WTC11 (cell line): ENCODE measurements around the gene MMP3. TPM values are rescaled to one million over a fixed set of nuclear protein-coding genes. Genes with fewer than 3 reads are reported as not detected.

ENCODE experiments used
- ATAC-seq: fragments of 200-7000 bp; cut with Tn5 transposase; 2 replicates; pipeline ENCODE4 v1.10.0; 2021; ENCODE audit warnings: mild to moderate bottlenecking, moderate library complexity
- CTCF ChIA-PET: fragments of 300-600 bp; sonication (Branson Sonifier 250); formaldehyde crosslinking; loops from one replicate; lab custom pipeline; 2021; ENCODE audit warnings: antibody characterized with exemption; lab: Charles Lee
- POLR2A ChIA-PET: fragments of 350-600 bp; sonication (Branson Sonifier 250); formaldehyde crosslinking; loops from one replicate; lab custom pipeline; 2021; ENCODE audit warnings: antibody characterized with exemption; lab: Charles Lee
- DNase-seq: peaks from one replicate; pipeline ENCODE4 v3.0.0; 2021; ENCODE audit warnings: low spot score
- H3K27ac Mint-ChIP-seq: 2 replicates; pipeline ENCODE4 v1.8.0; 2021; ENCODE audit warnings: mixed read lengths
- H3K27me3 Mint-ChIP-seq: 2 replicates; pipeline ENCODE4 v1.8.0; 2021; ENCODE audit warnings: low read depth, mild to moderate bottlenecking, moderate library complexity, mixed read lengths
- H3K36me3 Mint-ChIP-seq: 2 replicates; pipeline ENCODE4 v1.8.0; 2021; ENCODE audit warnings: mixed read lengths
- H3K4me1 Mint-ChIP-seq: 2 replicates; pipeline ENCODE4 v1.8.0; 2022; ENCODE audit warnings: mixed read lengths
- H3K4me3 Mint-ChIP-seq: 2 replicates; pipeline ENCODE4 v1.8.0; 2021; ENCODE audit warnings: mild to moderate bottlenecking, moderate library complexity, mixed read lengths
- H3K9me3 Mint-ChIP-seq: 2 replicates; pipeline ENCODE4 v1.8.0; 2021; ENCODE audit warnings: mixed read lengths
- AR ChIP-seq: fragments of 250-450 bp; sonication (Bioruptor Pico); IDR thresholded peaks from 2 replicates; pipeline ENCODE4 v1.9.0; 2021; ENCODE audit warnings: mild to moderate bottlenecking
- CREM ChIP-seq: sonication (generic); formaldehyde crosslinking; IDR thresholded peaks from 2 replicates; pipeline ENCODE4 v1.8.1; 2022; ENCODE audit warnings: mild to moderate bottlenecking, missing genetic modification reagents, moderate library complexity
- ERG ChIP-seq: fragments of 250-450 bp; sonication (Bioruptor Pico); IDR thresholded peaks from 2 replicates; pipeline ENCODE4 v1.8.0; 2021; ENCODE audit warnings: mild to moderate bottlenecking
- FOXJ3 ChIP-seq: sonication (generic); formaldehyde crosslinking; IDR thresholded peaks from 2 replicates; pipeline ENCODE4 v1.9.0; 2021; ENCODE audit warnings: missing genetic modification reagents, mild to moderate bottlenecking, borderline replicate concordance
- HMGA2 ChIP-seq: fragments of 250-450 bp; sonication (Bioruptor Pico); IDR thresholded peaks from 2 replicates; pipeline ENCODE4 v1.4.0; 2021; ENCODE audit warnings: mild to moderate bottlenecking, moderate library complexity
- IRF2 ChIP-seq: sonication (generic); formaldehyde crosslinking; IDR thresholded peaks from 2 replicates; pipeline ENCODE4 v1.8.0; 2022; ENCODE audit warnings: low read depth, missing genetic modification reagents, borderline replicate concordance
- JAZF1 ChIP-seq: fragments of 250-450 bp; sonication (Bioruptor Pico); IDR thresholded peaks from 2 replicates; pipeline ENCODE4 v1.9.0; 2021; ENCODE audit warnings: moderate library complexity, mild to moderate bottlenecking, inconsistent platforms
- NR2C2 ChIP-seq: sonication (generic); formaldehyde crosslinking; IDR thresholded peaks from 2 replicates; pipeline ENCODE4 v1.8.0; 2022; ENCODE audit warnings: mild to moderate bottlenecking, missing genetic modification reagents
- RORB ChIP-seq: fragments of 250-450 bp; sonication (Bioruptor Pico); IDR thresholded peaks from 2 replicates; pipeline ENCODE4 v1.9.0; 2021; ENCODE audit warnings: mild to moderate bottlenecking
- SMAD3 ChIP-seq: sonication (generic); formaldehyde crosslinking; IDR thresholded peaks from 2 replicates; pipeline ENCODE4 v1.8.0; 2022; ENCODE audit warnings: missing genetic modification reagents, mild to moderate bottlenecking, borderline replicate concordance
- ZMAT4 ChIP-seq: fragments of 250-450 bp; sonication (Bioruptor Pico); IDR thresholded peaks from 2 replicates; pipeline ENCODE4 v1.9.0; 2021; ENCODE audit warnings: mild to moderate bottlenecking
- ZNF416 ChIP-seq: fragments of 250-450 bp; sonication (Bioruptor Pico); IDR thresholded peaks from 2 replicates; pipeline ENCODE4 v1.9.0; 2021; ENCODE audit warnings: mild to moderate bottlenecking, inconsistent platforms
- ZNF671 ChIP-seq: fragments of 250-450 bp; sonication (Bioruptor Pico); IDR thresholded peaks from 2 replicates; pipeline ENCODE4 v1.8.0; 2021; ENCODE audit warnings: mild to moderate bottlenecking
- ZSCAN18 ChIP-seq: fragments of 250-450 bp; sonication (Bioruptor Pico); IDR thresholded peaks from 2 replicates; pipeline ENCODE4 v2.1.2; 2022; ENCODE audit warnings: mild to moderate bottlenecking, moderate library complexity
- total RNA-seq: library from RNA; stranded (reverse); gene quantifications from 3 replicates; pipeline ENCODE4 v1.2.3, GENCODE V29; 2021

MMP3 gene
- total RNA-seq, 1 experiment from 2014 or later, result not detected

GRCh38 chr11:102791271-102792036 lies 52.0 kb downstream of the MMP3 start:
- H3K27ac Mint-ChIP-seq, result no peak overlapping the region
- H3K4me3 Mint-ChIP-seq, result no peak overlapping the region
- no peaks in the 10 kb centered on the region for H3K36me3 Mint-ChIP-seq
- no peaks in the 10 kb centered on the region for H3K27me3 Mint-ChIP-seq
- ATAC-seq (no peak), DNase-seq (no peak)
- ChIA-PET POLR2A (no interaction called here), CTCF (interaction anchor here (1.2 kb wide), 1 partner anchor 125 kb away, joined by 4 read pairs; no protein-coding TSS in a partner anchor)
- H3K4me1 Mint-ChIP-seq, result peaks cover 2% of the 10 kb centered on the region; the same call in 1 of the 2 replicates
- H3K9me3 Mint-ChIP-seq, result no peaks in the 10 kb centered on the region
- TF ChIP-seq ZMAT4 (CRISPR knock-in tag) (no peak), ZNF416 (CRISPR knock-in tag) (no peak), CREM (CRISPR knock-in tag) (no peak), ERG (CRISPR knock-in tag) (no peak), ZSCAN18 (CRISPR knock-in tag) (no peak), HMGA2 (no peak), AR (CRISPR knock-in tag) (no peak), JAZF1 (no peak), IRF2 (CRISPR knock-in tag) (no peak)

GRCh38 chr11:102788334-102788995 lies 54.9 kb downstream of the MMP3 start:
- ChIA-PET CTCF (interaction anchor here (1.2 kb wide), 1 partner anchor 19 kb away, joined by 4 read pairs; no protein-coding TSS in a partner anchor), POLR2A (no interaction called here)
- Mint-ChIP-seq H3K27me3 (no peaks in the 10 kb centered on the region), H3K9me3 (peaks cover 7% of the 10 kb centered on the region), H3K27ac (no peak overlapping the region), H3K4me3 (no peak overlapping the region), H3K36me3 (no peaks in the 10 kb centered on the region), H3K4me1 (no peaks in the 10 kb centered on the region)
- TF ChIP-seq JAZF1 (no peak), SMAD3 (no peak), NR2C2 (CRISPR knock-in tag) (no peak), ZNF671 (CRISPR knock-in tag) (no peak), RORB (no peak), HMGA2 (no peak), FOXJ3 (no peak)
- DNase-seq, result no peak
- no peak for ATAC-seq

Other genes starting within 250 kb of the MMP3 start
- not detected in 3 replicates for gene MMP20, start 218.3 kb downstream of the MMP3 start, total RNA-seq
- gene MMP27, start 137.8 kb downstream of the MMP3 start, total RNA-seq, result not detected in 3 replicates
- gene MMP8, start 118.7 kb downstream of the MMP3 start, total RNA-seq, result not detected in 3 replicates
- not detected in 3 replicates for gene MMP10, start 63.0 kb downstream of the MMP3 start, total RNA-seq
- gene MMP1, start 45.4 kb downstream of the MMP3 start, total RNA-seq, result 0.11 TPM in 1 of 3 replicates, not detected in the others
- not detected in 3 replicates for gene MMP12, start 31.4 kb upstream of the MMP3 start, total RNA-seq
- gene MMP13, start 112.1 kb upstream of the MMP3 start, total RNA-seq, result not detected in 3 replicates
- 75.6 to 98.2 TPM (median 75.9 TPM) in 3 replicates for gene DCUN1D5, start 248.6 kb upstream of the MMP3 start, total RNA-seq